GM19395 (cell line): ENCODE data around the gene JARID2.
A peak's percentile ranks its signal among the peaks of the same experiment; 100 is the strongest.

ENCODE experiments used
- ATAC-seq: cut with Tn5 transposase; IDR thresholded peaks from one replicate; pipeline ENCODE4 v1.9.1; 2021; ENCODE audit warnings: mild to moderate bottlenecking, moderate library complexity; ENCODE audit not compliant: unreplicated experiment

Gene JARID2

DNA sequence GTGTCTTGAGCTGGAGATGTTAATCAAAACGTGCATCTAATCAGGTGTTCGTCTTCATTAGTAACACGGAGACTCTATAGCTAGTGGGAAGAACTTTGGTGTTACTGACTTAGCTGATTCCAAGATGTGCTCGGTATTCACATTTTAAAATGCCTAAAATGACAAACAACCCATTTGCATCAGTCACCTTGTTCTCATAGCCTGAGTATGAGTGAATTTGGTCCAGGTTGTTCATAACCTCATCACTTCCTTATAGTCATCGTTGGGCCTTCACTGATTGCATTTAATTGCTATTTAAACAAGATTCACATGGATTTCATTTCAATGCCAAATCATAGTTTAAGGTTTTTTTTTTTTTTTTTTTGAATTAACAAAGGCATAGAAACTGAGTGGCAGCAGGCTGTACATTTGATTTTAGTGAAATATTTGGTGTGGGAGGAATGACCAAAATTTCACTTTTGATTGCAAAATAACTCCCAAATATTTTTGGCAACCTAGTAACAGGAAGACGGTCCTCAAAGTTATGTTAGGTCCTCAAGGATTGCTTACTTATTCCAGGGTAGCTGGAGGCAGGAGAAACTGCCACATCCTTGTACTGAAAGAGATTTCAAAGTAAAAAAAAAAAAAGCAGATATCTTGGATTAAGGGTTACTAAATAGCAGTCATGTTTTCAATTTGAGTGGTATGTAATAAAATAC is 104.7 kb downstream of the JARID2 start:
- no peak for ATAC-seq

GRCh38 chr6:15351631-15352030 is 105.8 kb downstream of the JARID2 start:
- ATAC-seq = no peak

DNA sequence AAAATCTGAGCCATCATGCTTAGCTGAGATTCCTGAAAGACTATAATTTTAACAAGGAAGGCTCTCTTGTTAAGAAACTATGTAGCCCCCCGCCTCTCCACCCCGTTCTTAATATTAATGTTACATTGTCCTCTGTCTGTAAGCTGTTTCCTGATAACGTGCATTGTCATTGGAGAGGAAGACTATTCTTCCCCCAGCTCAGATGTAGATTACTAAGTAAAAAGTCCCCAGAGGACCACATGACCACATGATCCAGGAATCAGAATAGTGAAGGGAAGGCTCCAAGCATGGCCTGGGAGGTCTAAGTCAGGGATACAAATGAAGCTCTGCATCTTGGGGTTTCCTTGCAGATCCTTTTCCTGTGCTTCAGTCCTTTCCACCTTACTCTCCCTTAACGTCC is 106.4 kb downstream of the JARID2 start:
- ATAC-seq = no peak

DNA sequence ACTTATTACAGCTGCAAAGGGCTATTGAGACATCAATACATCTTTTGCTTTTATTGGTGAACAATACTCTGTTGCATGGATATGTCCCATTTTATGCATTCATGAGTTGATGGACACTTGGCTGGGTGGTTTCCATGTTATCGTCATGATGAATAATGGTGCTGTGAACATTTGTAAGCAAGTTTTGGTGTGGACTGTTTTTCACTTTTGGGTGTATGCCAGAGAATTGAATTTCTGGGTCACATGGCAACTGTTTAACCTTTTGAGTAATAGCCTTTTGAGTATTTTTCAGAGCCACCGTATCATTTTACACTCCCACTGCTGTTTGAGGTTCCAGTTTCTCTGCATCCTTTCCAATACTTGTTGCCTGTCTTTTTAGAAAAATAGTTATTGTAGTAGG is 107.0 kb downstream of the JARID2 start:
- no peak for ATAC-seq

- ATAC-seq = no peak
These were observed 109.8 kb downstream of the JARID2 start for GRCh38 chr6:15355683-15356099.

GRCh38 chr6:15356179-15356578 is 110.3 kb downstream of the JARID2 start:
- ATAC-seq = no peak

DNA sequence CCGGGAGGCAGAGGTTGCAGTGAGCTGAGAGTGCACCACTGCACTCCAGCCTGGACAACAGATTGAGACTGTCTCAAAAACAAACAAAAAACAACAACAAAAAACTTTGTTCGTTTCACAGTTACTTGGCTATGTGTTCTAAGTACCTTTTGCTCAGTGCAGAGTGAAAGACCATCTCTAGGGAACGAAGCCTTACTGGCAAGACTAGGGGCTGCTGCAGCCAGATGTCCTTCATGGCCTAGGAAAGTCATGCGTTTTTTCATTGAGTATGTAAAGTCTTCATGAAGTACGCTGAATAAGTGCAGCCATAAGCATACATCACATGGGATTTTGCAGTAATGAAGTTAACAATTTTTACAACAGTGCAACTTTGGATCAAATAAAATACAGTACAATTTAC is 111.1 kb downstream of the JARID2 start:
- no peak for ATAC-seq

DNA sequence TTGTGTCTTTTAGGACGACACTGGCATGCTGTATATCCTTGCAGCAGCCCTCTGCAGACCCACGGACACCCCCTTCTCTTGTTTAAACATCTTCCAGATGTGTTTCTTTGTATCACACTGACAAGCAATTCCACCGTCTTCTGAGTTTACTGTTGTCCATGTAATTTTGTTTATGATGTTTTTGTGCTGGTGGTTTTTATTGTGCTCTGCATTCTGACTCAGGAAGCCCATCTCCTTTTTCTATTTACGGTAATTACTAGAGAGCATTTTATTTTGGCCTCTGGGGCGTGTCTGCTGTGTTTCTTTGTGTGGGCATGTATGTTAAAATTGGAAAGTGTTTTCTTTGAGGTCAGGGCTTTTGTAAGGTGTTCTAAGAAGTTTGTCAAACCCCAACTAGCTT is 111.9 kb downstream of the JARID2 start:
- ATAC-seq = no peak

- peak; percentile 56 for ATAC-seq
These were observed 112.9 kb downstream of the JARID2 start for GRCh38 chr6:15358579-15359327.

DNA sequence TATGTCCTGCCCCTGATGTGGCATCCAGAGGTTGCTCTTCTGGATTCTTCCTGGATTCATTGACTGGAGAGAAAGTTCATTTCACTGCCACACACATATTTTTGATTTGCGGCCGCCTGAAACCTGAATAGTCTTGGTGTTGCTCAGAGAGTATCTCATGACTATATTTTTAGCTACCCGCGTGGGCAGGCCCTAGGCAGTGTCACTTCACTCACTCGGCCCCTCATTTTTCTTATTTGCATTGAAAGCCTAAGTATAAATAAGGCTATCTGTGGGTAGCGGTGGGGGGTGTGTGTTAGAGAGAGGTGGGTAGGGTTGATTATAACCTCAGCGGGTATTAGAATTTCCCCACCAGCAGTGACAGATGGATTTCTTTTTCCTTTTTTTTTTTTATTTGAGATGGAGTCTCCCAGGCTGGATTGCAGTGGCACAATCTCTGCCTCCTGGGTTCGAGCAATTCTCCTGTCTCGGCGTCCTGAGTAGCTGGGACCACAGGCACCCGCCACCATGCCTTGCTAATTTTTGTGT is 113.5 kb downstream of the JARID2 start:
- ATAC-seq = peak; percentile 72

- no peak for ATAC-seq
These were observed 114.4 kb downstream of the JARID2 start for GRCh38 chr6:15360300-15360699.

DNA sequence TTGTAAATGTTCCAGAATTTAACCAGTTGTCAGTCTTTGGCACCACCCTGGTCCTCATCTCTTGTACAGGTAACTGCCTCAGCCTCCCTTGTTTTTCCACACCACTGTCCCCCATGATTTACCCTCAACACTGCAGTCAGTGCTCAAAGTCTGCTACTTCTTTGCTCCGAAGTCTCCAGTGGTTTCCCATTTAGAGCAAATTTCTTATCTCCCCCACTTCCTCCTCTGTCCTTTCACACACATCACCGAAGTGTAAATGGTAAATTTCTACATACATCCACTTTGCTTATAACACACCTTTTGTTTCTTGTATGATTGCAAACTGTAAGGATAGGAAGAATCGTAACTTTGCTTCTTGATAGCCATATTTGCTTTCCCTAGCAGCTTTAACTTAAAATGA is 115.3 kb downstream of the JARID2 start:
- no peak for ATAC-seq

DNA sequence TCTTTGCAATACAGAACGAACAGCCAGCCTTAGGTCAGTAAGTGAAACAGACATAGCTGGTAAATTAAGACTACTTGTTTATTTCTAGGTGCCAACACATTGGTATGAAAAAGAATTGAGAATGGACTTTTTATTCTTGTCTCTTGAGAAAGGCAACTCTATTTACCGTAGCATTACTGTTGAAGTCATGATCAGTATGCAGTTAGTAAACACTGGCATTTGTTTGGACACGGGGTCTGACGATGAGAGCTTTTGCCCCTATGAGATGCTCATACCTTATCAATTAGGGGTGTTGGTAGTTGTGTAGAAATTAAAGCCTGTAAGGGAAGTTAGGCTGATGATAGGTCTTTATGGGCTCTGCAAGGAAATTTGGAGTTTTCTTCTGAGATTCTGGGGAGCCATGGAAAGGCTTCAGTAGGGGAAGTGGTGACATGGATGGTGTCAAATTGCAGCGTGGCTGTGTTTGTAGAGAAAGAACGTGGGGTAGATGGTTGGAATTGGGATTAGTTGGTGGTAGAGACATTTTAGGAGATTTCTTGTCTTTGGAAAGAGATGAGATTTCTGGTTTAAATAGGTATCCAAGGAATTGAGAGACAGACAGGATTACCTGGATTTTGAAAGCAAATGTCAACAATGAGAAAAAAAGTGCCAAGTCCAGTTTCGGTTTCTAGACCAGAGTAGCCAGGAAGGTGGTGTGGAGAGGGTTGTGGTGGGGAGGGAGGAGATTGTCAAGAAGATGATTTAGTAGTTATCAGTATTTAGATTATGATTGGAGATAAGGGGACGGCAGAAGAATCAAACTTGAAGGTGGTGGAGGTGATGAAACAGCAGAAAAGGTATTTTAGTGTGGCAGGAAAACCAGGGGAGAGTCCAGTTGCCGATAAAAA is 116.6 kb downstream of the JARID2 start:
- ATAC-seq = no peak

- ATAC-seq = no peak
These were observed 117.3 kb downstream of the JARID2 start for GRCh38 chr6:15363164-15363522.

DNA sequence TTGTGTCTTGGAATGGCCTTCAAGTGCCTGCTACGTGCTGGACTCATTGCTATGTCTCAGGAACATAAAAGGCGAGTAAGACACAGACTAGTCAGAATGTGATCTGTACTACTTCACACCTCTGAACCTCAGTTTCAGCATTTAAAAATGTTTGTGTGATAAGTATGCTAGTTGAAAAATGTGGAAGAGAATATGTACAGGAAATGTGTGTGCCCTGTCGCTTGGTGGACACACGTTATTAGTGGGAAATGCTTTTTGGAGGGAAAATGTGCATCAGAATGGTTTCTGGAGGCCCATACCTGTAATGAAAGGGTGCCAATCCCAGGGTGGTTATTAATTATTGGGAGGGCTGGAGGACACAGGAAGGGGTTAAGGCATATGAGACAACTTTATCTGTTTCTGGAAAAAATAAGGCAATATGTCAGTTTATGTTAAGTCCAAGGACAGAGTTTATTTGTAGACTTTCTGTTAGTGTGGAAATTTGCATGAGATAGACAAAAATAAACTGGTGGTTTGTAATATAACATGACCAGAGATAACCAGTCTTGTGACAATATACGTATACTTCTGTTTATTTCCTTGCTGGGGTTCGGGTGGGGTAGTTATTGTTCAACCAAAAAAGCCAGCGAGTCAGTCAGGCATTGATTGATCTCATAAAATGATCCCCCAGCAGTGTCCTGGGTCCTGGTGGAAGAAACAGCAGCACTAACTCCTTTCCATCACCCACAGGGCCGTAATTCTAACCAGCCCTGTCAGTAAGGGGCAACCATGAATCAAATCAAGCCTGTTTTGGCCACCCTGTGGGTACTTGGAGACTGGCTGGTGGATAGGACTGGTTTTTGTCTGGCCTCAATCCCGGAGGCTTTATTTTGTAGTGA is 117.9 kb downstream of the JARID2 start:
- no peak for ATAC-seq

GRCh38 chr6:15364401-15365037 is 118.7 kb downstream of the JARID2 start:
- ATAC-seq = no peak

- no peak for ATAC-seq
These were observed 119.4 kb downstream of the JARID2 start for GRCh38 chr6:15365273-15365687.

DNA sequence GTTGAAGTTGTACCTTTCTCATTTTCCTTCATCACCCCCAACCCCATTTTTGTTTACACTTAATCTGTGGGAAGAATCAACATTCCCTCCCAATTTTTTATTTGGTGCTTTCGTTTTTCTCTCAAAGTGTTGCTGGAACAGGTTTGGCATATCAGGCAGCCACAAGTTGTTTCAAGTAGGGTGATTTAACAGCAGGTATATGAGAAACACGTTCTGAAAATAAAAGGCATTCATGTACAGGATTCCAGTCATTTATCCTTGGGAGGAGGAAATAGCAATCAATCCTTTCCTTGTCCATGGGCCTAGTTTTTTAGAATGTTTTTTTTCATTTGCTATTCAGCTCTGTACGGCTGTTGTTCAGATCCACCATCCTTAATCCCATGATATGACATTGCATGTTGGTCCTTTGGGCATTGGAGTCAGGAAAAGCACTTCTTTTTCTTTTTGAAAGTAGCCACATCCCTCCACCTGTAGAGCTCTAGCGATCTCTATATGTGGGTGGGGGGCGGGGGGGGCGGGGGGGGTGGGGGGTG is 120.2 kb downstream of the JARID2 start:
- no peak for ATAC-seq

- ATAC-seq = no peak
These were observed 121.0 kb downstream of the JARID2 start for GRCh38 chr6:15366879-15367278.

DNA sequence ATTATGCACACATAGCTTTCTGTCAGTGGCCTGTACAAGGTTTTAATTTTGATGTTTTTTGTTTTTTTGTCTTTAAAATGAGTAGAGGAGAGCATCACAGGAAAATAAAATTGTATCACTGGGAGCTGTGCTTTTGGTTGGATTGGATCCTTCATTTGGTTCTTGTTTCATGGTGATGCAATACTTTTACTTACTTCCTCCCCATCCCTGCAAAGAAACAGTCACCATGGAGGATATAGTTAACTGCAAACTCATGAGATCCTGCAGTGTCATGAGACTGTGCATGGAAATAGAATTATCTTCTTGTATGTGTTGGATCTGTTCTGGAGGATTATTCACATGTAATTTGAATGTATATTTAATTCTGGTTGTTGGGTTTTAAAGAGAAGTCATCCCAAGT is 122.3 kb downstream of the JARID2 start:
- ATAC-seq = no peak
